Measurements from ENCODE around the gene UAP1L1. TPM values are rescaled to one million over a fixed set of nuclear protein-coding genes. Genes with fewer than 3 reads are reported as not detected.
A peak's percentile ranks its signal among the peaks of the same experiment; 100 is the strongest.
"Not testable (repeated sequence)": the region's sequence is repeated elsewhere in the genome, so short reads cannot be mapped to it uniquely, and the experiment has no call there.

UAP1L1 gene
- total RNA-seq, 1 experiment from 2014 or later, result 22.5 TPM

DNA sequence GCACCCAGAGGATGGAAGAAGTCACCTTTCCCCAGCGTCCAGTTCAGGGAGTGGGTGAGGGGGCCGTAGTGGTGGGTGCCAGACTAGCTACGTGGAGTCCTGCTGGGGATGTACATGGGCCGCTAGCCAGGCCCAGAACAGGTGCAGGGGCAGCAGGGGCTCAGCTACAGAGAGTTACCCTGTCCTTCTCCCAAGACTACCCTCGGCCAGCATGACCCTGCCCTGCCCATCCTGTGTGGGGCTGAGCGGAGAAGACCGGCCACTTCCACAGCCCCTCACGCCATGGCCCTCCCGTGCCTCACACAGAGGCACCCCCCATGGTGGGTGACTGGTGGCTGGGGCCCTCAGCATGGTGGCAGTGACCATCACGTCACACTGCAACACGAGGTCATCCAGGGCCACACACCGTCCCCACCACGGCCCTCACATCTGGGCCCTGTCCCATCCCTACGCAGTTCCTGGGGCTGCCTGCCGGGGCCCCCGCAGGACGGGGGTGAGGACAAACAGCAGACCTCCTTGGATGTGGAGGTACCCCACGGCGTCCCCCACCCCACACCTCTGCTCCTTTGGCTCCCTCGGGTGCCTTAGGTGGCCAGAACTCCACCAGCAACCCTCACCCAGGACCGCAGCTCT is 38.2 kb downstream of the UAP1L1 start:
- no peak for DNase-seq (ENCODE audit: low read depth, low spot score)
- in situ Hi-C loops (cut with HindIII; ENCODE audit: low pct_unique_long_range_greater_than_20kb, low sequenced_read_pairs), result no loop called here

DNA sequence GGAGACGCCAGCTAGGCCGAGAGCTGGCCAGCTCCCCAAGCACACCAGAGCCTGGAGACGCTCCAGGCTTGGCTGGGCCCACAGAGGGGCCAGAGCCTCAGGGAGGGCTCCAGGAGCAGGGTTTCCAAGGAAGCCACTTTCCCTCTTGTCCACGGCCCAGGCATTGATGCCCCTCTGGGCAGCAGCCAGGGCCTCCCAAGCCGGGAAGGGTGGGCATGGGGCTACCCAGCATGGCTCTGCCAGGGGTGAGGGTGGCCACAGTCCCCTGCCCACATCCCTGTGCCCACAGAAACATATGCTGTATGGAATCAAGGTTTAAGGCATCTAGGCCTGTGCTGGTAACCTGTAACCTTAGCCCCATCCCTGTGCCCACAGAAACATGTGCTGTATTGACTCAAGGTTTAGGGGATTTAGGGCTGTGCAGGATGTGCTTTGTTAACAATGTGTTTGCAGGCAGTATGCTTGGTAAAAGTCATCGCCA is 38.8 kb downstream of the UAP1L1 start:
- no peak for DNase-seq (ENCODE audit: low read depth, low spot score)
- in situ Hi-C loops (cut with HindIII; ENCODE audit: low pct_unique_long_range_greater_than_20kb, low sequenced_read_pairs), result no loop called here

GRCh38 chr9:137116728-137117127 is 39.4 kb downstream of the UAP1L1 start:
- DNase-seq (ENCODE audit: low read depth, low spot score), result no peak
- in situ Hi-C loops (cut with HindIII; ENCODE audit: low pct_unique_long_range_greater_than_20kb, low sequenced_read_pairs), result no loop called here

DNA sequence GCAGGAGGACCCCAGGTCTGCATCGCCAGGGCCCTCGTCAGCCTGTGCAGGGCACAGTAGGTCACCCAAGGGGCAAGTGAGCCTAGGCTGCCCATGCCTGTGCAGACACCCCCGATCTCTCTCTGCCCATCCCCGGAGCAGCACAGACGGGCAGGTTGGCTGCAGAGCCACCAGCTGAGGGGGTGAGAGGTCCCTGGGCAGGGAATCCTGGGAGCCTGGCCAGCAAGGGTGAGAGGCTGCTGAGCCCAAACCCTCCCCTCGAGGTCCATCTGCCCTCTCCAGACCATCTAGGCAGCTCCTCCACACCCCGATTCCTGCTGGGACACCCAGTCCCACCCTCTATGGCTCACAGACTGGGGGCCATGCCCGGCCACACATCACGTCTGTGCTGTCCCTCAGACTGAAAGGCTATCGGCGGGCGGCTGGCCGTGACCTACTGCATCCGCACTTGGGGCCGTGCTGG is 40.0 kb downstream of the UAP1L1 start:
- in situ Hi-C loops (cut with HindIII; ENCODE audit: low pct_unique_long_range_greater_than_20kb, low sequenced_read_pairs), result no loop called here
- no peak for DNase-seq (ENCODE audit: low read depth, low spot score)

- DNase-seq (ENCODE audit: low read depth, low spot score); in situ Hi-C loops (cut with HindIII; ENCODE audit: low pct_unique_long_range_greater_than_20kb, low sequenced_read_pairs): not testable (repeated sequence)
Observed at GRCh38 chr9:137118092-137118603, 40.8 kb downstream of the UAP1L1 start.

GRCh38 chr9:137121927-137122795 is 44.8 kb downstream of the UAP1L1 start:
- in situ Hi-C loops (cut with HindIII; ENCODE audit: low pct_unique_long_range_greater_than_20kb, low sequenced_read_pairs); DNase-seq (ENCODE audit: low read depth, low spot score): not testable (repeated sequence)

DNA sequence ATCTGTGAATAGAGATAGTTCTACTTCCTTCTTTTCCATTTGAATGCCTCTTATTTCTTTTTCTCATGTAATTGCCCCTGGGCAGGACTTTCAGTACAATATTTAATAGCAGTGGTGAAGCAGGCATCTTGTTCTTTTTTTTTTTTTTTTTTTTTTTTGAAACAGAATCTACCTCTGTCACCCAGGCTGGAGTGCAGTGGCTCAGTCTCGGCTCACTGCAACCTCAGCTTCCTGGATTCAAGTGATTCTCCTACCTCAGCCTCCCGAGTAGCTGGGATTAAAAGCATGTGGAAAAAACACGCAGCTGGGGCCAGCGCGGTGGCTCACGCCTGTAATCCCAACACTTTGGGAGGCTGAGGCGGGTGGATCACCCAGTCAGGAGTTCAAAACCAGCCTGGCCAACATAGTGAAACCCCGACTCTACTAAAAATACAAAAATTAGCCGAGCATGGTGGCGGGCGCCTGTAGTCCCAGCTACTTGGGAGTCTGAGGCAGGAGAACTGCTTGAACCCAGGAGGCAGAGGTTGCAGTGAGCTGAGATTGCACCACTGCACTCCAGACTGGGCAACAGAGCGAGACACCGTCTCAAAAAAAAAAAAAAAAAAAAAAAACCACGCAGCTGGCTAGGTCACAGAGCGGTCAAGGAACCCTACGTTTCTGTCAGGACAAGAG is 45.6 kb downstream of the UAP1L1 start:
- DNase-seq (ENCODE audit: low read depth, low spot score); in situ Hi-C loops (cut with HindIII; ENCODE audit: low pct_unique_long_range_greater_than_20kb, low sequenced_read_pairs): not testable (repeated sequence)

DNA sequence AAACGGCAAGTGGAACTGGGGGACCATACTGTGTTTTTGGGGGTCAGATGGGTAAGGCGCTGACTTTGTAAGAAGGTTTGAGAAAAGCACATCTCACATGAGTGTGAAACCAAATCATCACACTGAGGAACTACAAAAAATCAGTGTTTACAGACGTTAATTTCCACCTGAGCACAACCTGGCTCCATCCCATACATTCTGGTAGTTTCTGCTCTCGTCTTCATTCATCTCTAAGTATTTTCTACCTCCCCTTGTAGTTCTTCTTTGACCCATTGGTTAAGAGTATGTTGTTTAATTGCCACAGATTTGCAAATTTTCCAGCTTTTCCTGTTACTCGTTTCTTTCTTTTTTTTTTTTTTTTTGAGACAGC is 46.1 kb downstream of the UAP1L1 start:
- in situ Hi-C loops (cut with HindIII; ENCODE audit: low pct_unique_long_range_greater_than_20kb, low sequenced_read_pairs), result no loop called here

GRCh38 chr9:137123952-137124462 is 46.7 kb downstream of the UAP1L1 start:
- DNase-seq (ENCODE audit: low read depth, low spot score); in situ Hi-C loops (cut with HindIII; ENCODE audit: low pct_unique_long_range_greater_than_20kb, low sequenced_read_pairs): not testable (repeated sequence)

More for the DNA sequence above, 46.1 kb downstream of the UAP1L1 start:
- no peak for DNase-seq (ENCODE audit: low read depth, low spot score)

- in situ Hi-C loops (cut with HindIII; ENCODE audit: low pct_unique_long_range_greater_than_20kb, low sequenced_read_pairs), result no loop called here
Observed at GRCh38 chr9:137126786-137127185, 49.5 kb downstream of the UAP1L1 start.

DNA sequence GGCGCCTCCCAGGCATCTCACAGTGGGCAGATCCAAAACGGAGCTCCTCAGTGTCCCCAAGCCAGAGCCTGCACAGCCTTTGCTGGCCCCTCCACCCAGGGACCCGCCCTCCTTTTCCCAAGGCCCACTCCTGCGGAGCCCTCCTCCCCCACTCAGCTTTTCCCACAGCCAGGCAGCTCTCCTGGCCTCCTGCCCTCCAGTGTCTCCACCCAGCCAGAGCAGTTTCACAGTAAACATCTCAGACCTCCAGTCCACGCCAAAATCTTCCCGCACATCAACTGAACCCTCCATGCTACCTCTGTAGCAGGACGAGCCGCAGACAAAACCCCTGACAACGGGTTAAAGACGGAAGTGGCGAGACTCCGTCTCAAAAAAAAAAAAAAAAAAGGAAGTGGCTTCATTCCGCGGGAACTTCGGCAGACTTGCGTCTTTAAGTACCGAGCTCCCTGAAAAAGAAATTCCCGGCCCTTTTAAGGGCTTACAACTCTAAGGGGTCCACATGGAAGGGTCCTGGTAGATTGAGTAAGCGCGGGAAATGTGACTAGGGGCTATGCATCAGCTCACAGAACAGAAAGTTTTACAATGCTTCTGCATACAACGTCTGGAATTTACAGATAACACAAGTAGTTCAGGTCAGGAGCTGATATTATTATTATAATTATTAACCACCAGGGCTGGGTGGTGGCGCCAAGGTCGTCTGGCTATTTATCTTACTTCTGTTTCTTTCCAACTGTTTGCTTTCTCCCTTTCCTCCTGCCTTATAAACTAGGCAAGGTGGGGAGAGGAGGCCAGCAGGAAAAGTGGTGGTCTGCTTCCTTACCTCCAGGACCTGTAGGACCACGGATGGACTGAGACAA is 50.2 kb downstream of the UAP1L1 start:
- in situ Hi-C loops (cut with HindIII; ENCODE audit: low pct_unique_long_range_greater_than_20kb, low sequenced_read_pairs), result no loop called here
- no peak for DNase-seq (ENCODE audit: low read depth, low spot score)

More at GRCh38 chr9:137126786-137127185, 49.5 kb downstream of the UAP1L1 start:
- no peak for DNase-seq (ENCODE audit: low read depth, low spot score)

DNA sequence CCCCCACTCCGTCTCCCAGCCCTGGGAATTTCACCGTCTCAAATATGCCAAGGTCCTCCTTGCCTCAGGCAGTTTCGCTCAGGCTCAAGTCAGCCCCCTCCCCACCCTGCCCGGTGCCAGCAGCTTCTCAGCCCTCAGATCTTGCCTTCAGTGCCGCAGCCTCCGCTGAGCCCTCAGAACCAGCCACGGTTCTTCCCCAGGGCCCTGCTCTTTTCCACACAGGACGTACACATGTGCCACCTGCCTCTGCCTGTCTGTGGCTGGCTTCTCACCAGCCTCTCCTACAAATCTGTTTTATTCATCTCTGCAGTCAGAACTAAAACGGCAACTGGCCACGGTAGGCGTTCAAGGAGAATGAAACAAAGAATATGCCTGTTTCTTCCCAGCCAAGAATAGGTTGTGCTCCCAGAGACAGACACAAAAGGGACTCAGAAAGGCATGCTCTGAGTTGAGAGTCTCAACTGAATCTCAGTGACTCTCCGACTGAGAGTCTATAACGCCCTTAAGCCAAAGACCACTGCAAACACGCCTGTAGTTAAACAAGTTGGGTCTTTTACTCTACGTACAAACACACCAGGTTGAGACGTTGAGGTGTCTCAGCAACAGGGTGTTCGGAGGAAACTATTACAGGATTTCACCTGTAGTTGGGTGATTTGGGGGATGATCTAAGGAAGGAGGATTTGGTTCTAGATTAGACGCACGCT is 51.0 kb downstream of the UAP1L1 start:
- in situ Hi-C loops (cut with HindIII; ENCODE audit: low pct_unique_long_range_greater_than_20kb, low sequenced_read_pairs), result no loop called here
- DNase-seq (ENCODE audit: low read depth, low spot score), result peak; percentile 31

DNA sequence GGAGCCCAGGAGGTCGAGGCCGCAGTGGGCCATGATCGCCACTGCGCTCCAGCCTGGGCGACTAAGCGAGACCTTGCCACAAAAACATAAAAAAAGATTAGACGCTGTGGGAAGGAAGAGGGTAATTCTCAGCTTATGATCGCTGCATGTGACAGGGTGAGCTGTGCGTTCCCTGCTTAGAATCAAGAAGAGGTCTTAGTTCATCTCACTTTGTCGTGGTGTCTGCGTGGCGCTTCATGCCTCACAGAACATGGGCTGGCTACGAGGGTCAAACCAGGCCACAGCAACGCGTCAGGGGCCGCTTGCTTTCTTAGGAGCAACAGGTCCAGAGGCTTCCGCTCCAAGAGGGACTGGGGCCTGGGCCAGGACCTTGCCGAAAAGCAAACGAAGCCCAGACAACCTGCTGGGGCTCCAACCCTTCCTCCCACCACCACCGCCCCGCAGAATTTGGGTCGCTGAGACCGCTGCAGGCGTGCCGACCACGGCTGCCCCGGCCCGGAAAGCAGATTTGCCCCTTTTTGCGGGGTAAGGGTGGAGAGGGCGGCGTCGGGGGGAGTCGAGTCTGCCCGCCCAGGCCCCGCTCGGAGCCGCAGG is 51.6 kb downstream of the UAP1L1 start:
- in situ Hi-C loops (cut with HindIII; ENCODE audit: low pct_unique_long_range_greater_than_20kb, low sequenced_read_pairs), result no loop called here
- DNase-seq (ENCODE audit: low read depth, low spot score), result no peak

DNA sequence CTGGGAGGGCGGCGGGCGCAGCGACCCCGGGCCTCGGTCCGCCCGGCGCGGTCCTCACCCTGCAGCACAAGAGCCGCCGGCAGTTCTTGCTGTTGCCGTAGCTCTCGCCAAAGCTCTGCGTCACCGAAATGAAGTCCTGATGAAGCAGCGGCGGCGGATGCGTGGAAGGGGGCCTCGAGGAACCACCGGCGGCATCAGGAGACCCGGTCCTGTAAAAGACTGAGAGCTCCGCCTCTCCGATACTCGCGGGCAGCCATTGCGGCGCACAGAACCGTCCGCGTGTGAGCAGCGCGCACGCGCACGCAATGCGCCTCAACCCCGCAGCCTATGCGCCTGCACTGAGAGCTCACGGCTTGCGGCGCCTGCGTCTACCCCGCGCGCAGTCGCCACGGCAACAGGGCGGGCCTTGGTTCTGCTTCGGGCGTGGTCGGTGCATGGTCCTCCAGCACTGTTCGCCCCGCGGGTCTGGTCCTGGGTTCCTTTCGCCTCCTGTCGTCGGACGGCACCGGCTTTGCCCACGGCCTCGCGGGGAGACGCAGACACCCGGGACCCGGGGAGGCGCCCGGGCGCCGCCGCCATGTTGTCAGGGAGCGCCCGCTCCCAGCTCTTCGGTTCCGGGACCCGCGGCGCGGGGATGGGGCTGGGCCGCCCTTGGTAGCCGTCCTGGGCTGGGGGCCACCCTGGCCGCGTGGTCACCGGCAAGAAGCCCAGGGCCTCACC is 52.3 kb downstream of the UAP1L1 start:
- in situ Hi-C loops (cut with HindIII; ENCODE audit: low pct_unique_long_range_greater_than_20kb, low sequenced_read_pairs), result no loop called here
- DNase-seq (ENCODE audit: low read depth, low spot score), result no peak

- DNase-seq (ENCODE audit: low read depth, low spot score), result no peak
- in situ Hi-C loops (cut with HindIII; ENCODE audit: low pct_unique_long_range_greater_than_20kb, low sequenced_read_pairs), result no loop called here
Observed at GRCh38 chr9:137130176-137130755, 52.9 kb downstream of the UAP1L1 start.

Data from SK-MEL-5 (cell line).